Medulla oblongata (tissue), 1 donor: ENCODE measurements around the gene ASIP.

Experiments used
- DNase-seq: peaks from one replicate; pipeline ENCODE4 v3.0.0-alpha.2; 2015; ENCODE audit errors: extremely low spot score

The ASIP gene

GRCh38 chr20:34311118-34312023 is 70.1 kb downstream of the ASIP start:
- DNase-seq, result no peak

- DNase-seq, result no peak
Measured at GRCh38 chr20:34312024-34312460, 70.8 kb downstream of the ASIP start.

GRCh38 chr20:34312544-34313217 is 71.5 kb downstream of the ASIP start:
- DNase-seq, result peak; percentile 97

GRCh38 chr20:34315236-34315635 is 74.0 kb downstream of the ASIP start:
- no peak for DNase-seq

GRCh38 chr20:34316196-34316814 is 75.1 kb downstream of the ASIP start:
- no peak for DNase-seq
